SK-N-SH treated with all-trans-retinoic acid at 6 μM for 48 hours (cell line): ENCODE results near the gene G0S2.

Experiments
- ATAC-seq: fragments of 200-7000 bp; cut with Tn5 transposase; 3 replicates; pipeline ENCODE4 v1.9.1; 2020; ENCODE audit warnings: mild to moderate bottlenecking, moderate library complexity
- ARNTL ChIP-seq: fragments of 450-650 bp; formaldehyde crosslinking; IDR thresholded peaks from 2 replicates; pipeline ENCODE4 v1.5.0; 2020; ENCODE audit warnings: low read depth, mild to moderate bottlenecking, moderate library complexity, borderline replicate concordance
- CREB5 ChIP-seq: fragments of 250-450 bp; sonication (Bioruptor Pico); IDR thresholded peaks from 2 replicates; pipeline ENCODE4 v1.5.1; 2020; ENCODE audit warnings: low read depth, mild to moderate bottlenecking, moderate library complexity
- CSDC2 ChIP-seq: fragments of 250-450 bp; sonication (Bioruptor Pico); IDR thresholded peaks from 2 replicates; pipeline ENCODE4 v1.5.0; 2020; ENCODE audit warnings: mild to moderate bottlenecking, moderate library complexity
- CSRNP3 ChIP-seq: fragments of 250-450 bp; sonication (Bioruptor Pico); IDR thresholded peaks from 2 replicates; pipeline ENCODE4 v1.5.1; 2021; ENCODE audit warnings: mild to moderate bottlenecking, moderate library complexity
- ESRRG ChIP-seq: fragments of 250-450 bp; sonication (Bioruptor Pico); IDR thresholded peaks from 2 replicates; pipeline ENCODE4 v1.6.1; 2021; ENCODE audit warnings: mild to moderate bottlenecking
- GLIS3 ChIP-seq: fragments of 250-450 bp; sonication (Bioruptor Pico); IDR thresholded peaks from 2 replicates; pipeline ENCODE4 v1.5.0; 2020; ENCODE audit warnings: mild to moderate bottlenecking, moderate library complexity
- ISL1 ChIP-seq: fragments of 250-450 bp; sonication (Bioruptor Pico); IDR thresholded peaks from 2 replicates; pipeline ENCODE4 v2.1.2; 2022; ENCODE audit warnings: mild to moderate bottlenecking, moderate library complexity
- OSR1 ChIP-seq: fragments of 250-450 bp; sonication (Bioruptor Pico); IDR thresholded peaks from 2 replicates; pipeline ENCODE4 v1.8.0; 2022; ENCODE audit warnings: moderate library complexity, mild to moderate bottlenecking, inconsistent platforms
- PATZ1 ChIP-seq: fragments of 250-450 bp; sonication (Bioruptor Pico); IDR thresholded peaks from 2 replicates; pipeline ENCODE4 v1.8.0; 2020; ENCODE audit warnings: mild to moderate bottlenecking, moderate library complexity, borderline replicate concordance
- PPARA ChIP-seq: fragments of 250-450 bp; sonication (Bioruptor Pico); IDR thresholded peaks from 2 replicates; pipeline ENCODE4 v1.5.0; 2020; ENCODE audit warnings: mild to moderate bottlenecking, borderline replicate concordance
- SNAI2 ChIP-seq: fragments of 250-450 bp; sonication (Bioruptor Pico); IDR thresholded peaks from 2 replicates; pipeline ENCODE4 v1.5.0; 2020; ENCODE audit warnings: mild to moderate bottlenecking, moderate library complexity
- TCF4 ChIP-seq: fragments of 250-450 bp; sonication (Bioruptor Pico); IDR thresholded peaks from 2 replicates; pipeline ENCODE4 v1.8.0; 2021; ENCODE audit warnings: mild to moderate bottlenecking, moderate library complexity, borderline replicate concordance
- TSHZ2 ChIP-seq: fragments of 250-450 bp; sonication (Bioruptor Pico); IDR thresholded peaks from 2 replicates; pipeline ENCODE4 v1.5.0; 2020; ENCODE audit warnings: mild to moderate bottlenecking, moderate library complexity
- ZC3H10 ChIP-seq: fragments of 250-450 bp; sonication (Bioruptor Pico); IDR thresholded peaks from 2 replicates; pipeline ENCODE4 v1.5.1; 2021; ENCODE audit warnings: mild to moderate bottlenecking, moderate library complexity
- ZFP3 ChIP-seq: fragments of 250-450 bp; sonication (Bioruptor Pico); IDR thresholded peaks from 2 replicates; pipeline ENCODE4 v1.5.0; 2020; ENCODE audit warnings: mild to moderate bottlenecking, moderate library complexity
- ZNF565 ChIP-seq: fragments of 450-650 bp; formaldehyde crosslinking; conservative IDR thresholded peaks from 2 replicates; pipeline ENCODE4 v1.5.0; 2020; ENCODE audit warnings: low read depth, mild to moderate bottlenecking, moderate library complexity
- ZNF70 ChIP-seq: fragments of 450-650 bp; formaldehyde crosslinking; IDR thresholded peaks from 2 replicates; pipeline ENCODE4 v1.5.0; 2020; ENCODE audit warnings: mild to moderate bottlenecking, moderate library complexity
- ZNF8 ChIP-seq: fragments of 450-650 bp; formaldehyde crosslinking; IDR thresholded peaks from 2 replicates; pipeline ENCODE4 v1.5.0; 2020; ENCODE audit warnings: mild to moderate bottlenecking, moderate library complexity

The G0S2 gene

GRCh38 chr1:209705033-209705598, 29.9 kb downstream of the G0S2 start:
- TF ChIP-seq SNAI2 (CRISPR knock-in tag) (no peak), ARNTL (no peak), ZNF70 (no peak), ZNF8 (CRISPR knock-in tag) (no peak), ZNF565 (no peak)
- ATAC-seq = no peak

GRCh38 chr1:209706622-209707021, 31.4 kb downstream of the G0S2 start:
- TF ChIP-seq ZNF70 (no peak), ZNF8 (CRISPR knock-in tag) (no peak), CSRNP3 (CRISPR knock-in tag) (no peak), CREB5 (CRISPR knock-in tag) (no peak), SNAI2 (CRISPR knock-in tag) (no peak), OSR1 (CRISPR knock-in tag) (no peak), TCF4 (no peak), ZC3H10 (CRISPR knock-in tag) (no peak), ARNTL (no peak), ESRRG (CRISPR knock-in tag) (no peak), GLIS3 (CRISPR knock-in tag) (no peak)
- ATAC-seq = no peak

GRCh38 chr1:209707308-209707707, 32.1 kb downstream of the G0S2 start:
- no peak; the same call in 2 of the 3 replicates for ATAC-seq

GRCh38 chr1:209708297-209708696, 33.1 kb downstream of the G0S2 start:
- no peak for ATAC-seq
- TF ChIP-seq PATZ1 (CRISPR knock-in tag) (no peak), TSHZ2 (CRISPR knock-in tag) (no peak), ZC3H10 (CRISPR knock-in tag) (no peak), CSDC2 (CRISPR knock-in tag) (no peak), ISL1 (no peak), ZNF70 (no peak), ESRRG (CRISPR knock-in tag) (no peak), OSR1 (CRISPR knock-in tag) (no peak)

More at GRCh38 chr1:209707308-209707707, 32.1 kb downstream of the G0S2 start:
- TF ChIP-seq PPARA (CRISPR knock-in tag) (no peak), ZNF8 (CRISPR knock-in tag) (no peak), ZFP3 (CRISPR knock-in tag) (no peak), TSHZ2 (CRISPR knock-in tag) (no peak), CREB5 (CRISPR knock-in tag) (no peak), ISL1 (no peak), ZNF565 (no peak), ZNF70 (no peak), ARNTL (no peak), TCF4 (no peak), SNAI2 (CRISPR knock-in tag) (no peak)
